A549 (cell line): ENCODE results near the gene DPYD. TPM values are rescaled to one million over a fixed set of nuclear protein-coding genes. Genes with fewer than 3 reads are reported as not detected.

Experiments used
- ATAC-seq, 2 experiments: fragments of 200-7000 bp in 1 of 2; fragments of >200 bp in 1 of 2; cut with Nextera tagmentation in 1 of 2; cut with Tn5 transposase in 1 of 2; 3 replicates each; pipeline versions ENCODE4 v1.8.0 to v1.9.1; 2018 to 2020; ENCODE audit warnings: mild to moderate bottlenecking in 1 of 2, moderate library complexity in 1 of 2
- CTCF ChIA-PET: fragments of 300-600 bp; sonication (Branson Sonifier 250); formaldehyde crosslinking; extraction: SDS; loops from one replicate; lab custom pipeline; 2021; ENCODE audit warnings: antibody characterized with exemption, inconsistent platforms; lab: Yijun Ruan, JAX
- POLR2A ChIA-PET: fragments of 350-600 bp; formaldehyde crosslinking; extraction: SDS; loops from one replicate; lab custom pipeline; 2021; ENCODE audit warnings: antibody characterized with exemption, inconsistent platforms; lab: Yijun Ruan, JAX
- DNase-seq, 2 experiments: peaks; one replicate each; pipeline versions ENCODE4 v3.0.0 to v3.0.0-alpha.2; 2011 to 2016; ENCODE audit warnings: low read depth in 1 of 2, low spot score in 1 of 2
- FAIRE-seq: peaks from 2 replicates; lab custom pipeline; 2011; peaks lifted over from hg19 to GRCh38; lab: Jason Lieb, UNC
- H3K27ac ChIP-seq, 2 experiments: fragments of >200 bp; sonication (Bioruptor Twin); formaldehyde crosslinking; 3 replicates each; pipeline ENCODE4 v1.5.1; 2016 to 2017
- H3K4me1 ChIP-seq: fragments of >200 bp; sonication (Bioruptor Twin); formaldehyde crosslinking; 3 replicates; pipeline ENCODE4 v1.6.1; 2016
- H3K4me2 ChIP-seq: fragments of >200 bp; sonication (Bioruptor Twin); formaldehyde crosslinking; 3 replicates; pipeline ENCODE4 v1.6.1; 2016
- H3K4me3 ChIP-seq: fragments of >200 bp; sonication (Bioruptor Twin); formaldehyde crosslinking; 3 replicates; pipeline ENCODE4 v1.5.1; 2016
- H3K9me3 ChIP-seq: fragments of >200 bp; sonication (Bioruptor Twin); formaldehyde crosslinking; 3 replicates; pipeline ENCODE4 v1.6.1; 2016
- ATOH8 ChIP-seq: fragments of 250-450 bp; sonication (Bioruptor Pico); IDR thresholded peaks from 2 replicates; pipeline ENCODE4 v1.5.0; 2020; ENCODE audit warnings: low read depth, mild to moderate bottlenecking, moderate library complexity
- BHLHE40 ChIP-seq: IDR thresholded peaks from 2 replicates; pipeline ENCODE4 v1.6.1; 2012; ENCODE audit warnings: low read depth, low read length, inconsistent platforms
- CBX2 ChIP-seq: fragments of 200-600 bp; sonication (generic); IDR thresholded peaks from 2 replicates; pipeline ENCODE4 v1.6.1; 2016; ENCODE audit warnings: low read depth, mild to moderate bottlenecking, borderline replicate concordance
- CHD2 ChIP-seq: fragments of 150-350 bp; IDR thresholded peaks from 2 replicates; pipeline ENCODE4 v1.6.1; 2014; ENCODE audit warnings: low read length; ENCODE audit not compliant: partially characterized antibody
- CHD4 ChIP-seq: fragments of 200-600 bp; sonication (generic); IDR thresholded peaks from 2 replicates; pipeline ENCODE4 v1.6.1; 2016; ENCODE audit warnings: antibody characterized with exemption, mild to moderate bottlenecking, borderline replicate concordance
- E2F6 ChIP-seq: IDR thresholded peaks from 2 replicates; pipeline ENCODE4 v1.6.1; 2012; ENCODE audit warnings: low read depth, borderline replicate concordance
- EHMT2 ChIP-seq: fragments of 200-600 bp; sonication (generic); IDR thresholded peaks from 2 replicates; pipeline ENCODE4 v1.6.1; 2016; ENCODE audit warnings: antibody characterized with exemption, low read depth, mild to moderate bottlenecking, moderate library complexity
- ESRRA ChIP-seq: fragments of 150-350 bp; IDR thresholded peaks from 2 replicates; pipeline ENCODE4 v1.6.1; 2014; ENCODE audit warnings: mild to moderate bottlenecking, low read length, borderline replicate concordance
- FOSB ChIP-seq: fragments of 250-450 bp; sonication (Bioruptor Pico); IDR thresholded peaks from 2 replicates; pipeline ENCODE4 v1.5.0; 2020; ENCODE audit warnings: mild to moderate bottlenecking, moderate library complexity
- FOSL2 ChIP-seq, 2 experiments: fragments of 450-650 bp in 1 of 2; fragments of >200 bp in 1 of 2; sonication (Bioruptor Twin) in 1 of 2; formaldehyde crosslinking; IDR thresholded peaks; 2 replicates each; pipeline versions ENCODE4 v1.5.0 to v1.6.1; 2016 to 2020; ENCODE audit warnings: mild to moderate bottlenecking in 1 of 2, moderate library complexity in 1 of 2
- FOXS1 ChIP-seq: fragments of 250-450 bp; sonication (Bioruptor Pico); IDR thresholded peaks from 2 replicates; pipeline ENCODE4 v1.5.0; 2020; ENCODE audit warnings: mild to moderate bottlenecking, moderate library complexity
- HDAC2 ChIP-seq: fragments of 200-600 bp; sonication (generic); IDR thresholded peaks from 2 replicates; pipeline ENCODE4 v1.6.1; 2016
- HES2 ChIP-seq: fragments of >200 bp; sonication (Bioruptor Twin); formaldehyde crosslinking; IDR thresholded peaks from 2 replicates; pipeline ENCODE4 v1.6.1; 2016
- HEYL ChIP-seq: fragments of 250-450 bp; sonication (Bioruptor Pico); IDR thresholded peaks from 2 replicates; pipeline ENCODE4 v1.8.0; 2021; ENCODE audit warnings: mild to moderate bottlenecking, moderate library complexity
- HOXB13 ChIP-seq: fragments of 250-450 bp; sonication (Bioruptor Pico); IDR thresholded peaks from 2 replicates; pipeline ENCODE4 v1.5.0; 2020; ENCODE audit warnings: low read depth, mild to moderate bottlenecking, moderate library complexity
- JUN ChIP-seq, 2 experiments: fragments of >200 bp; sonication (Bioruptor Twin); formaldehyde crosslinking; IDR thresholded peaks; 2 replicates in 1 of 2; 3 replicates in 1 of 2; pipeline ENCODE4 v1.6.1; 2016 to 2017
- JUNB ChIP-seq: fragments of >200 bp; sonication (Bioruptor Twin); formaldehyde crosslinking; IDR thresholded peaks from 2 replicates; pipeline ENCODE4 v1.6.1; 2016
- KDM1A ChIP-seq: fragments of 200-600 bp; sonication (generic); IDR thresholded peaks from 2 replicates; pipeline ENCODE4 v1.6.1; 2016; ENCODE audit warnings: low read depth, mild to moderate bottlenecking
- MAX ChIP-seq: IDR thresholded peaks from 2 replicates; pipeline ENCODE4 v1.6.1; 2012
- MAZ ChIP-seq: fragments of 150-350 bp; IDR thresholded peaks from 2 replicates; pipeline ENCODE4 v1.6.1; 2014; ENCODE audit warnings: antibody characterized with exemption, low read depth, low read length, borderline replicate concordance
- NFE2L2 ChIP-seq: fragments of 150-350 bp; conservative IDR thresholded peaks from 2 replicates; pipeline ENCODE4 v1.6.1; 2014; ENCODE audit warnings: low read length
- PBX3 ChIP-seq: IDR thresholded peaks from 2 replicates; pipeline ENCODE4 v1.6.1; 2012
- POLR2A ChIP-seq: IDR thresholded peaks from 2 replicates; pipeline ENCODE4 v1.6.1; 2012; ENCODE audit warnings: mild to moderate bottlenecking, low read length
- POLR2AphosphoS2 ChIP-seq: conservative IDR thresholded peaks from 2 replicates; pipeline ENCODE4 v1.6.1; 2012; ENCODE audit warnings: low read length, improper control_type of control experiment, inconsistent platforms
- RAD21 ChIP-seq, 2 experiments: fragments of >200 bp in 1 of 2; sonication (Bioruptor Twin) in 1 of 2; formaldehyde crosslinking in 1 of 2; IDR thresholded peaks in 1 of 2; conservative IDR thresholded peaks in 1 of 2; 2 replicates in 1 of 2; 3 replicates in 1 of 2; pipeline ENCODE4 v1.6.1; 2012 to 2018; ENCODE audit warnings: inconsistent platforms in 1 of 2
- RCOR1 ChIP-seq: fragments of 150-350 bp; IDR thresholded peaks from 2 replicates; pipeline ENCODE4 v1.6.1; 2014; ENCODE audit warnings: antibody characterized with exemption, low read length, low read depth
- REST ChIP-seq: fragments of 200-600 bp; sonication (generic); IDR thresholded peaks from 2 replicates; pipeline ENCODE4 v1.6.1; 2016; ENCODE audit warnings: antibody characterized with exemption, mild to moderate bottlenecking, moderate library complexity
- RNF2 ChIP-seq: fragments of 200-600 bp; sonication (generic); IDR thresholded peaks from 2 replicates; pipeline ENCODE4 v1.6.1; 2016; ENCODE audit warnings: low read depth, mild to moderate bottlenecking, antibody characterized with exemption, moderate library complexity, borderline replicate concordance
- USF2 ChIP-seq: fragments of 450-650 bp; IDR thresholded peaks from 2 replicates; pipeline ENCODE4 v1.6.1; 2014; ENCODE audit warnings: antibody characterized with exemption
- ZC3H11A ChIP-seq: fragments of 450-650 bp; IDR thresholded peaks from 2 replicates; pipeline ENCODE4 v1.6.1; 2014; ENCODE audit warnings: antibody characterized with exemption, mild to moderate bottlenecking
- ZFP36 ChIP-seq: fragments of 450-650 bp; IDR thresholded peaks from 2 replicates; pipeline ENCODE4 v1.6.1; 2014; ENCODE audit warnings: borderline replicate concordance; ENCODE audit not compliant: partially characterized antibody
- ZNF302 ChIP-seq: fragments of 250-450 bp; sonication (Bioruptor Pico); IDR thresholded peaks from 2 replicates; pipeline ENCODE4 v1.9.0; 2021; ENCODE audit warnings: inconsistent platforms, mild to moderate bottlenecking, moderate library complexity
- WGBS: methylation state at CpG from one replicate; pipeline ENCODE4 v1.1.6; 2017; ENCODE audit errors: missing lambda C conversion rate; 5-methylcytosine and 5-hydroxymethylcytosine counted together
- polyA plus RNA-seq, 4 experiments: library from polyadenylated mRNA; depleted of rRNA in 3 of 4; stranded (reverse); fragments of >200 nt; fragmentation: RNase III in 1 of 4; extraction: RNeasy Plus Mini Kit Qiagen cat#74134 plus additional on column Dnase treatment in 1 of 4; gene quantifications; 2 replicates in 3 of 4; 3 replicates in 1 of 4; pipeline ENCODE4 v1.2.3, GENCODE V29; 2011 to 2017

DPYD gene
- polyA plus RNA-seq, 2 of the 4 experiments (the other 2 are of a cell fraction): 5.9 to 7.5 TPM

GRCh38 chr1:97849345-97850340, 71.2 kb downstream of the DPYD start:
- H3K4me1 ChIP-seq: peaks cover 20% of the 10 kb centered on the region
- DNase-seq (peak; percentile 31 to 36), ATAC-seq (peak; percentile 59 to 70; a peak in 2 of 6 replicates), FAIRE-seq (no peak)
- no peaks in the 10 kb centered on the region; the same call in 2 of the 3 replicates for H3K9me3 ChIP-seq
- WGBS: 22% methylated on average over 4 of the region's 4 CpGs
- peak overlapping the region; percentile 66 to 75 for H3K27ac ChIP-seq
- H3K4me3 ChIP-seq: 0 out of 3 replicates have a peak overlapping the region, but pooled peaks have one; percentile 4
- CTCF ChIA-PET: no interaction called here
- POLR2A ChIA-PET: interaction anchor here (1.1 kb wide), 2 partner anchors 72 to 177 kb away, joined by 3 to 4 read pairs; partner anchors contain the start of gene DPYD
- peak overlapping the region; percentile 80 for H3K4me2 ChIP-seq
- no peak for TF ChIP-seq ZC3H11A
- no peak for TF ChIP-seq BHLHE40
- TF ChIP-seq ATOH8 (CRISPR knock-in tag): no peak
- TF ChIP-seq HEYL: no peak
- no peak for TF ChIP-seq KDM1A
- TF ChIP-seq HOXB13 (CRISPR knock-in tag): no peak
- no peak for TF ChIP-seq FOSB (CRISPR knock-in tag)
- no peak for TF ChIP-seq CHD4
- no peak for TF ChIP-seq CBX2
- TF ChIP-seq HES2: peak; percentile 16; the same call in 1 of the 2 replicates
- TF ChIP-seq POLR2A: no peak
- no peak for TF ChIP-seq ZNF302
- no peak for TF ChIP-seq PBX3
- TF ChIP-seq ESRRA: no peak
- TF ChIP-seq FOXS1 (CRISPR knock-in tag): no peak
- no peak for TF ChIP-seq MAZ
- TF ChIP-seq REST: no peak
- no peak for TF ChIP-seq RAD21 (conservative IDR thresholded peaks at IDR 0.05 in 1 of 2, IDR thresholded peaks at IDR 0.05 in 1 of 2)
- no peak for TF ChIP-seq JUN (IDR thresholded peaks at IDR 0.05)
- no peak for TF ChIP-seq MAX
- peak; percentile 67 for TF ChIP-seq JUNB
- no peak for TF ChIP-seq EHMT2
- TF ChIP-seq POLR2AphosphoS2: no peak
- no peak for TF ChIP-seq RNF2
- no peak for TF ChIP-seq RCOR1
- no peak for TF ChIP-seq USF2
- no peak for TF ChIP-seq ZFP36
- TF ChIP-seq CHD2: no peak
- TF ChIP-seq FOSL2 (IDR thresholded peaks at IDR 0.05): peak; percentile 81
- TF ChIP-seq FOSL2 (CRISPR knock-in tag; IDR thresholded peaks at IDR 0.05): peak; percentile 87
- TF ChIP-seq NFE2L2: no peak
- TF ChIP-seq E2F6: no peak
- TF ChIP-seq HDAC2: no peak
